Measurements from ENCODE around the gene KCNIP1.
"Not testable (repeated sequence)": the region's sequence is repeated elsewhere in the genome, so short reads cannot be mapped to it uniquely, and the experiment has no call there.

KCNIP1 gene

GRCh38 chr5:170749911-170750431 lies 246.2 kb downstream of the KCNIP1 start:
- DNase-seq (no peak), ATAC-seq (no peak)
- Mint-ChIP-seq H3K36me3 (ENCODE audit: low read depth) (no peaks in the 10 kb centered on the region), H3K27me3 (peaks cover 22% of the 10 kb centered on the region), H3K4me3 (no peak overlapping the region), H3K27ac (no peak overlapping the region), H3K9me3 (no peaks in the 10 kb centered on the region), H3K4me1 (no peaks in the 10 kb centered on the region)

- H3K4me3 Mint-ChIP-seq = no peak overlapping the region
- no peaks in the 10 kb centered on the region for H3K4me1 Mint-ChIP-seq
- DNase-seq (no peak), ATAC-seq (no peak)
- H3K27ac Mint-ChIP-seq = no peak overlapping the region
- H3K27me3 Mint-ChIP-seq = peaks cover 17% of the 10 kb centered on the region
- no peaks in the 10 kb centered on the region for H3K9me3 Mint-ChIP-seq
- H3K36me3 Mint-ChIP-seq (ENCODE audit: low read depth) = no peaks in the 10 kb centered on the region
Observed at GRCh38 chr5:170750791-170751190, 247.0 kb downstream of the KCNIP1 start.

GRCh38 chr5:170751631-170752030 lies 247.8 kb downstream of the KCNIP1 start:
- DNase-seq (no peak), ATAC-seq (no peak)
- no peaks in the 10 kb centered on the region for H3K9me3 Mint-ChIP-seq
- H3K4me1 Mint-ChIP-seq = no peaks in the 10 kb centered on the region
- no peak overlapping the region for H3K4me3 Mint-ChIP-seq
- H3K36me3 Mint-ChIP-seq (ENCODE audit: low read depth) = no peaks in the 10 kb centered on the region
- H3K27ac Mint-ChIP-seq = no peak overlapping the region
- H3K27me3 Mint-ChIP-seq = peaks cover 15% of the 10 kb centered on the region

GRCh38 chr5:170752257-170753215 lies 248.7 kb downstream of the KCNIP1 start:
- no peaks in the 10 kb centered on the region for H3K9me3 Mint-ChIP-seq
- no peak overlapping the region for H3K4me3 Mint-ChIP-seq
- no peak overlapping the region for H3K27ac Mint-ChIP-seq
- peaks cover 11% of the 10 kb centered on the region for H3K27me3 Mint-ChIP-seq
- no peaks in the 10 kb centered on the region for H3K4me1 Mint-ChIP-seq
- DNase-seq (no peak), ATAC-seq (no peak)
- H3K36me3 Mint-ChIP-seq (ENCODE audit: low read depth) = no peaks in the 10 kb centered on the region

GRCh38 chr5:170753311-170753710 lies 249.5 kb downstream of the KCNIP1 start:
- DNase-seq = no peak
- Mint-ChIP-seq H3K36me3 (ENCODE audit: low read depth) (no peaks in the 10 kb centered on the region), H3K9me3 (no peaks in the 10 kb centered on the region), H3K4me1 (no peaks in the 10 kb centered on the region), H3K27me3 (peaks cover 8% of the 10 kb centered on the region), H3K4me3 (no peak overlapping the region), H3K27ac (no peak overlapping the region)
- ATAC-seq = no peak

- not testable (repeated sequence) for H3K4me3 Mint-ChIP-seq; H3K27me3 Mint-ChIP-seq; DNase-seq; H3K27ac Mint-ChIP-seq; H3K36me3 Mint-ChIP-seq (ENCODE audit: low read depth); H3K9me3 Mint-ChIP-seq; H3K4me1 Mint-ChIP-seq; ATAC-seq
Observed at GRCh38 chr5:170754508-170754907, 250.7 kb downstream of the KCNIP1 start.

- no peak for DNase-seq
- Mint-ChIP-seq H3K36me3 (ENCODE audit: low read depth) (no peaks in the 10 kb centered on the region), H3K9me3 (no peaks in the 10 kb centered on the region), H3K27me3 (no peaks in the 10 kb centered on the region), H3K27ac (no peak overlapping the region), H3K4me1 (no peaks in the 10 kb centered on the region), H3K4me3 (no peak overlapping the region)
- no peak for ATAC-seq
Observed at GRCh38 chr5:170755679-170756456, 252.0 kb downstream of the KCNIP1 start.

- no peak overlapping the region for H3K4me3 Mint-ChIP-seq
- H3K36me3 Mint-ChIP-seq (ENCODE audit: low read depth) = no peaks in the 10 kb centered on the region
- ATAC-seq (no peak), DNase-seq (no peak)
- H3K9me3 Mint-ChIP-seq = no peaks in the 10 kb centered on the region
- H3K27me3 Mint-ChIP-seq = no peaks in the 10 kb centered on the region
- H3K27ac Mint-ChIP-seq = no peak overlapping the region
- no peaks in the 10 kb centered on the region for H3K4me1 Mint-ChIP-seq
Observed at GRCh38 chr5:170756691-170757090, 252.9 kb downstream of the KCNIP1 start.

- DNase-seq (no peak), ATAC-seq (no peak)
- Mint-ChIP-seq H3K4me3 (no peak overlapping the region), H3K9me3 (no peaks in the 10 kb centered on the region), H3K4me1 (no peaks in the 10 kb centered on the region), H3K27ac (no peak overlapping the region), H3K36me3 (ENCODE audit: low read depth) (no peaks in the 10 kb centered on the region), H3K27me3 (no peaks in the 10 kb centered on the region)
Observed at GRCh38 chr5:170757182-170757601, 253.4 kb downstream of the KCNIP1 start.

GRCh38 chr5:170757669-170758068 lies 253.8 kb downstream of the KCNIP1 start:
- Mint-ChIP-seq H3K9me3 (no peaks in the 10 kb centered on the region), H3K27ac (no peak overlapping the region), H3K4me1 (no peaks in the 10 kb centered on the region), H3K27me3 (no peaks in the 10 kb centered on the region), H3K36me3 (ENCODE audit: low read depth) (no peaks in the 10 kb centered on the region), H3K4me3 (no peak overlapping the region)
- no peak for ATAC-seq
- DNase-seq = no peak

- Mint-ChIP-seq H3K27me3 (no peaks in the 10 kb centered on the region), H3K9me3 (no peaks in the 10 kb centered on the region), H3K36me3 (ENCODE audit: low read depth) (no peaks in the 10 kb centered on the region), H3K27ac (no peak overlapping the region), H3K4me1 (no peaks in the 10 kb centered on the region), H3K4me3 (no peak overlapping the region)
- no peak for ATAC-seq
- no peak for DNase-seq
Observed at GRCh38 chr5:170758481-170758880, 254.7 kb downstream of the KCNIP1 start.

- Mint-ChIP-seq H3K36me3 (ENCODE audit: low read depth) (no peaks in the 10 kb centered on the region), H3K27me3 (no peaks in the 10 kb centered on the region), H3K4me3 (no peak overlapping the region), H3K9me3 (no peaks in the 10 kb centered on the region), H3K4me1 (no peaks in the 10 kb centered on the region), H3K27ac (no peak overlapping the region)
- ATAC-seq = no peak
- no peak for DNase-seq
Observed at GRCh38 chr5:170760113-170760512, 256.3 kb downstream of the KCNIP1 start.

GRCh38 chr5:170761048-170761707 lies 257.4 kb downstream of the KCNIP1 start:
- no peak for DNase-seq
- ATAC-seq = no peak
- H3K4me3 Mint-ChIP-seq = no peak overlapping the region
- no peaks in the 10 kb centered on the region for H3K4me1 Mint-ChIP-seq
- no peaks in the 10 kb centered on the region for H3K27me3 Mint-ChIP-seq
- H3K27ac Mint-ChIP-seq = no peak overlapping the region
- H3K9me3 Mint-ChIP-seq = no peaks in the 10 kb centered on the region
- no peaks in the 10 kb centered on the region for H3K36me3 Mint-ChIP-seq (ENCODE audit: low read depth)

- Mint-ChIP-seq H3K36me3 (ENCODE audit: low read depth) (no peaks in the 10 kb centered on the region), H3K27me3 (no peaks in the 10 kb centered on the region), H3K27ac (no peak overlapping the region), H3K4me3 (no peak overlapping the region), H3K9me3 (no peaks in the 10 kb centered on the region), H3K4me1 (no peaks in the 10 kb centered on the region)
- ATAC-seq (no peak), DNase-seq (no peak)
Observed at GRCh38 chr5:170761708-170762066, 257.9 kb downstream of the KCNIP1 start.
